ENCODE measurements around the gene NKX1-1.

Gene NKX1-1

DNA sequence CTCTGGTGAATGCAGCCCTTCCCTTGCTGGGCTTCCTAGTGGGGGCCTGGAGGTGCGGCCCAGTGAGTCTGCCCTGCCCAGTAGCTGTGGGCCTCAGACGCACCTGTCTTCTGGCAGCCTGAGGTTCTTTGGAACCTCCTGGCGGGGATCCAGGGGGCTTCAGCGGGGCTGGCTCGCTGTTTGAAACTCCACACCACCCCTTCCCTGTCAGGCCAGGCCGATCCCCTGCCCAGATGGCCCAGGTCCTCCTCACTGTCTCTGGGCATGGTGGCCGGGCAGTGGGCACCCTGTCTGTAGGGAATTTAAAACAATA lies 10.7 kb upstream of the NKX1-1 start:
- no peak for DNase-seq (ENCODE audit: low read depth in 2 of 2)

DNA sequence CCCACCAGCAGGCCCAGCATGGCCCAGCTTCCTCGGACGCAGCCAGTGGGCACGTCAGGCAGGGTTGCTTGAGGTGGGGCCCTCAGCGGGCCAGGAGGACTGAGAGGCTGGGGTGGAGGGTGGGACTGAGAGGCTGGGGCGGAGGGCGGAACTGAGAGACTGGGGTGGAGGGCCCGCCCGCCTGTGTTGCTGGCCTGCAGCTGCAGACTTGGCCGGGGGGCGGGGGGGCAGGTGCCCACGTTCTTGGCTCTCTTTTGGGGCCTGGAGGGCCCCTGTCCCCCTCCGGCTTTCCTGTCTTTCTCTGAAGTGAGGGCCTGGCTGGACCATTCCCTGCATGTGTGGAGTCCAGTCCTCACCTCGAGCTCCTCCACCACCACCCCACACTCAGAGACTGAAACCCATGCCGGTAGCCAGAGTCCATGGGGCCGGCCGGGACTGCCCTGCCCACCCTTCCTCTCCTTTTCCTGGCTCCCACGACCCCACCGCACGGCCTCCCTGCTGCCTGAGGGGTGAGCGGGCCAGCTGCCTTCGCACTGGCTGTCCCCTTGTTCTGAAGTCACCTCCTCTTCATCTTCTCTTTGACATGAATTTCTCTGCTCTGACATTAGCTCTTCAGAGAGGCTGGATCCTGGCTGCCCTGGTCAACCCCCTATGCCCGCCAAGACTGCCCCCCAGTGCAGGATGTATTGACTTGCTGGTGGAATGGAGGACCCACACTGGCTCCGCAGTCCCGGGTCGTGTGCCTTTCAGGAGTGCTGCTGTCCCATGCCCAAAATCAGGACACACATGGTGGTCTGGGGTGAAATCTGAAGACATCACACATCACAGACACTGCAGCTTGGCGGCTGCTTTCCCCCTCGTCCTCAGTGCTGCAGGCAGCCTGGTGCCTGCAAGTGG lies 10.1 kb upstream of the NKX1-1 start:
- no peak for DNase-seq (ENCODE audit: low read depth in 2 of 2)

DNA sequence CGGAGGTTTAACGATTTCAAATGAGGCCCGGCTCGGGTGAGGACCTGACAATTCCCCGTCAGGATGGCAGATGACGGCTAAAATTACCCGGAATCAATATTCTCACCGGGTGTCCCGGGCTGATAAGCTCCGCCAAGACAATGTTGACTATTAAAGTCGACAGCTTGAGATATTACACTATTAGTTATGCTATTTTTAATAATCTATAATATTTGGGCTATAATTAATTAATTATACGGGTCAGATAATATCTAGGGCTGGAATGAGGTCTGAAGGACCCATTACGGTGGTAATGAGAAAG lies 9.4 kb upstream of the NKX1-1 start:
- DNase-seq (ENCODE audit: low read depth in 2 of 2): no peak

GRCh38 chr4:1414831-1415680 lies 8.8 kb upstream of the NKX1-1 start:
- no peak for DNase-seq (ENCODE audit: low read depth in 2 of 2)

DNA sequence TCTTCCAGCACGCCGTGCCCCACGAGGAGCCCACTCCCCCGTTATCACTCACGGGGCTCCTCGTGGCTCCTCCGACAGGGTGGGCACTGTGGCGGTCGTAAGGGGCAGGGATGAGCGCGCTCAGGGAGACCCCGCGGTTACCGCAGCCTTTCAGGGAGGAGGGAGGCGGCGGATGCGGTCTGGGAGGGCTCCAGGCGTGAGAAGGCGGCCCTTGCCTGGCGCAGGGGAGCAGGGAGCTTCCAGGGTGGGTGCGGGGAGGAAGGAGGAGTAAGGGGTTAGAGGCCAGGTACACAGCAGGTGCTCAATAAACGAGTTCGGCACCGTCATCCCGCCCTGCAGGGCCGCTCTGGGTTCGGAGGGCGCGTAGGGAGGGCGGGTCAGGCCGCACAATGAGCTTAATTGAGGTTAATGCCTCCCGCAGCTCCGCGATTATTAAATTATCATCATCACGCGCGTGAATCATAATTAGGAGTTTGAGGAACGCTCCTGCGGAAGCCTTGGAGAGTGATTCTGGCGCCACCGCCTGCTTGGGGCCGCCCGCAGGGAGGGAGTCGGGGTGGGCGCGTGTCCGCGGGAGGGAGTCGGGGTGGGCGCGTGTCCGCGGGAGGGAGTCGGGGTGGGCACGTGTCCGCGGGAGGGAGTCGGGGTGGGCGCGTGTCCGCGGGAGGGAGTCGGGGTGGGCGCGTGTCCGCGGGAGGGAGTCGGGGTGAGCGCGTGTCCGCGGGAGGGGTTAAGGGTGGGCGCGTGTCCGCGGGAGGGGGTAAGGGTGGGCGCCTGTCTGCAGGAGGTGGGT lies 7.6 kb upstream of the NKX1-1 start:
- DNase-seq (ENCODE audit: low read depth in 2 of 2): no peak

- no peak for DNase-seq (ENCODE audit: low read depth in 2 of 2)
Measured at GRCh38 chr4:1413204-1413663, 7.0 kb upstream of the NKX1-1 start.

DNA sequence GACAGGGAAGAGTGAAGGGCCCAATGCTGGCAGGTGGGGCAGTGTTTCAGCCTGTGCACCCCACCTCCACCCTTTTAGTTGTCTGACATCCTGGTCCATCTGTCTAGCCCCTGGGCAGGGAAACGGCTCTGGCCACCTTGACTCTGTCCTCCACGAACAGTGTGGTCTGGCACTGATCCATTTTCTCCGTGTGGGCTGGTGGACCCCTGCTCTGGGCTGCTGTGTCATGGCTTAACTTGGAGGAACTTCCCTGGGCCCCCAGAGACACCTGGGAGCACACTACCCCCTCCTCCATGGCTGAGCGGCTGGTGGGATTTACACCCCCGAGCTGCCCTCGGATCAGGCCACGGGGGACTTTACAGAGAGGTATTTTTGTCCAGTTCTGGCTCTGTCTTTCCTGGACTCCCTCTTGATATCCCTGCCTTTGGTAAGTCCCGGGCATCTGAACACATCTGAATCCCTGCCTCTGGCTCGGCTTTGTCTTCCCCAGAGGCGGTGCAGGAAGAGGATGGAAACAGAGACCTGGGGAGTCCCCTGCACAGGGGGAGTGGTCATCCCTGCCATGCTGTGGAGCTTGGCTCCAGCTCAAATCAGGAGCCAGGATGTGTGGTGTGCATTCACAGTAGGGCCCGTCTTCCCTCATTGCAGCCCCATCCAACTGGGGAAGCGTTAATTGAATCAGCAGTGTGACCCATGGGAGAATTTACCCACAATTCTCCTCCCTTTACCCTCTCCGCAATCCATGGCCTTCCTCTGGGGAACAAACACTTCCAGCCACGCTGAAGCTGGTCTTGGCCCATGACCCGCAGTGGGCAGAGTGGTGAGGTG lies 6.3 kb upstream of the NKX1-1 start:
- no peak for DNase-seq (ENCODE audit: low read depth in 2 of 2)

GRCh38 chr4:1411436-1412375 lies 5.5 kb upstream of the NKX1-1 start:
- no peak for DNase-seq (ENCODE audit: low read depth in 2 of 2)

DNA sequence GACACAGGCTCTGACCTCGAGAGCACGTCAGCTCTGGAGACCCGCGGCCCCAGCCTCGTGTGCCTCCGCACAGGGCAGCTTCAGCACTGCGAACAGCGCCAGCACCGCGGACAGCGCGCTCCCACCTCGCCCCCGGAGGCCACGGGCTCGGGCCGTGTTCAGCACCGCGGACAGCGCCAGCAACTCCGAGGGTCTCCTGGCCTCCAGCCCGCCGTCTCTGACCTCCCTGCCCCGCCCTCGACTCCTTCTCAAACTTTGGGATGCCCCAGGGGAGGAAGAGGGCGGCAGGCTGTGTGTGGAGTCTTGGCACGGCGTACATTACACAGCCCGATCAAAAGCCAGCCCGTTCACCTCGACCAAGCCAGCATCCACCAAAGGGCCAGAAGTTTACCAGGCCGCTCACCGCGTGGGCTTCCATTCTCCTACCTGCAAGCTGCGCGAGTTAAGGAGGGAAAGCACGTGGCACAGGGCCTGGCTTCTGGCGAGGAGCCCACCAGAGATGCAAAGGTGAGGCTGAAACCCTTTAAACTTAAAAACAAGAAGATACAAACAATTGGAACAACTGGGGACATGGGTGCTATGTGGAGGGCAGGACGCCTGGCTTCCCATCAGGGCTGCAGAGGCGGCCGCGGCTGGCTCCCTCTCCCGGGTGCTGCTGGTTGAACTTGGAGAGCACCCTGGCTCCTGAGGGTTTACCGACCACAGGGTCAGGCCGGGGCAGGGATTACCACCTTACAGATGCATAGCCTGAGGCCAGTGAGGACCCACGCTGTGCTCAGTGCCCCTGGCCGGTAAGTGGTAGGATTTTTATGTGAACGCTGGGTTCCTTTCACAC lies 4.5 kb upstream of the NKX1-1 start:
- DNase-seq (ENCODE audit: low read depth in 2 of 2): no peak

DNA sequence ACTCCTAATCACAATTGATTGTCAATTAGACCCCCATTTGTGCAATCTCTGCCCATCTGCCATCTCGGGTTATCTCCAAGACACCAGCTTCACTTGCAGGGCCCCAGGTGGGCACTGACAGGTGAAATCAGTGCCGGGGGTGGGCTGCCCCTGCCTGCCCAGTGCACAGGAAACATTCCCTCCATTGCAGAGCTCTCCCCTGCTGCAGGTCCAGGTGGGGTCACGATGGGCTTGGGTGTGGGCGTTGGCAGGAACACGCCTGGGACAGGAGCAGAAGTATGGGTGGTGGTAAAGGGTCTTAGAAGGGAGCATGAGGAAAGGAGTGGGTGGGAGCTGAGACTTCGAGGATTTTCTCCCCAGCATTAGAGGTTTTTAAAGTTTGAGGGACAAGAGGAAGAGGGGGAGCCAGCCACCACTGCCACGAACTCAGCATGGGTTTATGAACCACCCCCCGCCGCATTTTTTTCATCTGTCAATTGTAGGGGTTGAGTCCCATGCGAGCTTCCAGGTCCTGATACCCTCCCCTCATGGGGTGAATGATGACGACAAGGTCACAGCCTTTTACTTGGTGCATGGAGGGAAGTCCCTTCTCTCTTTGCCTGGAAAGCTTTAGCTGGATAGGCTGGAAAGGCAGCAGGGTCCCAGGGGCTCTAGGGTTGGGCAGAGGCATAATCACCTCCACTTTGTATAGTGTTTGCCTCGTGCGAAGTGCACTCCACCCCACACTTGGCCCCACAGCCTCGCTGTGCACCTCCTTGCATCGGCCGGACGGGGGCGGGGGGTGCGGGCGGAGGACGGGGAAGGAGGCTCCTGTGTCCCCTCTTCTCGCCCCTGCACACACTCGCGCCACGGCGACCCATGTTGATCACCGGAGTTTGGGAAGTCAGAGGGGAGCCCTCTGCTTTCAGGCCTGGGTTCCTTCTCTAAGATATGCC lies 3.5 kb upstream of the NKX1-1 start:
- no peak for DNase-seq (ENCODE audit: low read depth in 2 of 2)

DNA sequence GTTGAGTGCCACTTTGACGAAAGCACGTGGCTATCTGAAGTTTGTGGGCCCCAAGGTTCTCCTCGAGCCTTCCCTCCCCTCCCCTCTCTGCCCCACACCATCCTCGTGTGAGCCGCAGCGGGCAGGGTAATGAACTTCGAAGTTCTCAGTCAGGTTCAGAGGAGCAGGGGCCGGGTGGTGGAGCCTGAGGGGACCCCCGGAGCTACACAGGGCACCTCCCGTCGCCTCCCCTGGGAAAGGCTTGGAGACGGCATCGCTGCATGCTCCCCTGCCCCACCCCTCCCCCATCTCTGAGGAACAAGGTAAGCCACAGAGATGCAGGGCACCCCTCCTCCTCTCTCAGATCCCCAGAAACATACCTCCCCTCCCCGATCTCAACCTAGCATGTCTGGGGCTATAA lies 2.8 kb upstream of the NKX1-1 start:
- no peak for DNase-seq (ENCODE audit: low read depth in 2 of 2)

- no peak for DNase-seq (ENCODE audit: low read depth in 2 of 2)
Measured at GRCh38 chr4:1408418-1408817, 2.2 kb upstream of the NKX1-1 start.

DNA sequence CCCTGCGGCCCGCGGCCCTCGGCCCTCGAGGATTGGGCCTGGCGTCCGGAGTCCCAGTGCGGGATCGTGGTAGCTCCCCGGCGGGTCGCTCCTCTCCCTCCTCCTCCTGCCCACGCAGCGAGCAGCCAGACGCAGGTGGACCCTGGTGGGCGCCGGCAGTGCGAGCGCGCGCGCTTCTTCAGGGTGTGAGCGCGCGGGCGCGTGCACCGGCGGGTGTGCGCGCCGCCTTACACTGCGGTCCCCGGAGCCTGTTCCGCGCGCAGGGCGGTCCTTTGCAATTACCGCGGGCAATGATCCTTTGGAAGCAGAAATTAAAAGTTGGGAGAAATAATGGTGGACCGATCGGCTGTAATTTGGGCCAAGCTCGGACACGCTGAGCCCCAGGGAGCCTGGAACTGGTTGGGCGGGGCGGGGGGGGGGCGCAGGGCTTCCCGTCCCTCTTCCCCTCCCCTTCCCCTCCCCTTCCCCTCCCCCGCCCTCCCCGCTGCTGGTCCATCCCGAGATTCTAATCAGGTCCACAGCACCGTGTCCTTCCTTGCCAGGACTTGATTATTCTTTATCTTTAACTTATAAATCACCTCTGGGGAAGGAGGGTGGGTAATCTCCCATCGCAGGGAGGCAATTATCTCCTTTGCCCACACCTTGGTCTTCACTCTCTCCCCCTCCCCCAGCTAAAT lies 1.6 kb upstream of the NKX1-1 start:
- DNase-seq (ENCODE audit: low read depth in 2 of 2): no peak

GRCh38 chr4:1406981-1407656 lies 877 bp upstream of the NKX1-1 start:
- no peak for DNase-seq (ENCODE audit: low read depth in 2 of 2)

DNA sequence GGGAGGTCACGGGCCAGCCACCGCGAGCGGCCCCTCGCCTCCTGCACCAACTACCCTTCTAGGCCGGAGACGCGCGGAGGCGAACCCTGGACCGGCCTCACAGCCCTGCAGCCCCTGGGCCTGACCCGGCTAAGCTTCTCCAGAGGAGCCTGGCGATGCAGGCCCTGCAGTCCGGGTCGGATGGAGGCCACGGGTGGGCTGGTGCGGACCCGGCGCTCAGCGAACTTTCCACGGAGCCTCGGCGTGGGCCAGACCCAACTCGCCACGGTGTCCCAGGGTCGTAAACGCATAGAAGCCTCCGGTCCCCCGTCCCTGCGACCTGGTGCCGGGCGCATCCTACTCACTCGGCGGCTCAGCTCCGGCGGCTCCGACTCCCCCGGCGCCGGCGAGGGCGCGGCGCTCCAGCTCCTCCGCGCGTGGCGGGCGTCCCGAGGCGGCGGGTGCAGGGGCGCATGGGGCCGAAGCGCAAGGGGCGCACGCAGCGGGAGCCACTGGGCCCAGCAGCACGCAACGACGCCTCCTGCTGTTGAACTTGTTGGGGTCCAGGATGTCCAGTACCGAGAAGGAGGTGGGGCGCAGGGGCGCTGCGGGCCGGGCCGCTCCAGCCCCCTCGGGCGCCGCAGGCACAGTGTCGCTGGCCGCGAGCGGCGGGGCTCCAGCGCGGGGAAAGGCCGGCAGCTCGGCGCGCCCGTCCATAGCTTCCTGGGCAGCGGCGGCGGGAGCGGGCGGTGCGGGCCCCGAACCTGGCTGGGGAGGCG lies 427 bp downstream of the NKX1-1 start:
- DNase-seq (ENCODE audit: low read depth in 2 of 2): no peak

DNA sequence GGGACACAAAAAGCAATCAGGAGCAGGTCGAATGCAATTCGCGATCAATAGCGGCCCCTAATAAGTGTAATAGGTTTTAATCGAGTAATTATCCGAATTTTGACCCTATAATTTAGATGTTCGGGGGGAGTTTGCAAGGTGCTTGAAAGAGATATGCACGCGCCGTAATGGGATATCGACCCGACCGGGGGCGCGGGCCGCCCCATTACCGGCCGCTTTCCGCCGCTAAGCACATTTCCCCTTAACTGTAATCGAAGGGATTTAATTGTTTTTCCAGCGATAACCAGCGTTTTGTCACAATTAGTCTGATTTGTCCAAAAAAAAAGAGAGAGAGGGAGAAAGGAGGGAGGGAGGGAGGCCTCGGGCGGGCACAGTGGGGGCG lies 997 bp downstream of the NKX1-1 start:
- DNase-seq (ENCODE audit: low read depth in 2 of 2): no peak

Measured in stimulated activated CD8-positive, alpha-beta memory T cell treated with anti-CD3 and anti-CD28 coated beads, Interleukin-7, amount 100 ng/mL, for 4 hours (primary cell).